AG08395 (cell line): ENCODE results near the gene TCP11.

Experiments
- DNase-seq: peaks from one replicate; pipeline ENCODE4 v3.0.0; 2012; ENCODE audit warnings: mixed read lengths, low spot score

Gene TCP11

GRCh38 chr6:35092362-35093117 is 48.6 kb downstream of the TCP11 start:
- DNase-seq = peak; percentile 70

- DNase-seq = peak; percentile 38
These were observed 49.6 kb downstream of the TCP11 start for GRCh38 chr6:35091346-35092083.

GRCh38 chr6:35090734-35091133 is 50.4 kb downstream of the TCP11 start:
- DNase-seq = no peak

- DNase-seq = peak; percentile 67
These were observed 51.1 kb downstream of the TCP11 start for GRCh38 chr6:35089935-35090505.

- DNase-seq = no peak
These were observed 51.8 kb downstream of the TCP11 start for GRCh38 chr6:35089216-35089934.

GRCh38 chr6:35088281-35089215 is 52.6 kb downstream of the TCP11 start:
- no peak for DNase-seq

GRCh38 chr6:35087361-35088280 is 53.5 kb downstream of the TCP11 start:
- DNase-seq = no peak

- DNase-seq = no peak
These were observed 54.3 kb downstream of the TCP11 start for GRCh38 chr6:35086636-35087360.

GRCh38 chr6:35086282-35086632 is 54.9 kb downstream of the TCP11 start:
- no peak for DNase-seq

- DNase-seq = no peak
These were observed 55.5 kb downstream of the TCP11 start for GRCh38 chr6:35085359-35086281.

GRCh38 chr6:35084511-35085203 is 56.5 kb downstream of the TCP11 start:
- no peak for DNase-seq

- DNase-seq = no peak
These were observed 57.1 kb downstream of the TCP11 start for GRCh38 chr6:35084041-35084491.

- no peak for DNase-seq
These were observed 57.6 kb downstream of the TCP11 start for GRCh38 chr6:35083507-35083906.

GRCh38 chr6:35082733-35083403 is 58.3 kb downstream of the TCP11 start:
- DNase-seq = no peak

GRCh38 chr6:35082046-35082732 is 59.0 kb downstream of the TCP11 start:
- no peak for DNase-seq

GRCh38 chr6:35081426-35081851 is 59.7 kb downstream of the TCP11 start:
- no peak for DNase-seq
